Measurements from ENCODE around the gene ABLIM2.

ABLIM2 gene

DNA sequence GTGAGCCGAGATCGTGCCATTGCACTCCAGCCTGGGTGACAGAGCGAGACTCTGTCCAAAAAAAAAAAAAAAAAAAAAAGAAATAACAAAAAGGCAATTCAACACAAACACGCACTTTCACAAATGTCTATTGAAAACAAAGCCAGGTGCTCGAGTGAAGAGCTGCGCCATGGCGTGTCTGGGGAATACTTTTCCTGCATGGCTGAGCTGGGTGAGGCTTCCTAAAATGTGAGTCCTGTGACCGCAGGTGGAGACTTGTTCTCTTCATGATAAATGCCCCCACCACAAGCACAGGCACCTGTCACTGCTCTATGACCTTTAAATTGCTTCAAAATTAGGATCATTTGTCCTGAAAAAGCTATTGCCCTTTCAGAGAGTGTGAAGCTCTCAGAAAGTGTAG lies 4.0 kb upstream of the ABLIM2 start (continued):
- TF ChIP-seq PATZ1 (CRISPR knock-in tag; IDR thresholded peaks at IDR 0.05; ENCODE audit: borderline replicate concordance): no peak
- TF ChIP-seq SNAI2 (CRISPR knock-in tag; IDR thresholded peaks at IDR 0.05): no peak
- TF ChIP-seq TOX (CRISPR knock-in tag; IDR thresholded peaks at IDR 0.05; ENCODE audit: borderline replicate concordance): no peak
- no peak for TF ChIP-seq BACH2 (CRISPR knock-in tag; IDR thresholded peaks at IDR 0.05; ENCODE audit: borderline replicate concordance)
- no peak for TF ChIP-seq ZFP30 (CRISPR knock-in tag; IDR thresholded peaks at IDR 0.05)

GRCh38 chr4:8160572-8160971 lies 2.0 kb upstream of the ABLIM2 start:
- no peak for TF ChIP-seq ZFP3 (CRISPR knock-in tag; IDR thresholded peaks at IDR 0.05)
- no peak for TF ChIP-seq RARB (CRISPR knock-in tag; IDR thresholded peaks at IDR 0.05)
- TF ChIP-seq, protein P1, sequence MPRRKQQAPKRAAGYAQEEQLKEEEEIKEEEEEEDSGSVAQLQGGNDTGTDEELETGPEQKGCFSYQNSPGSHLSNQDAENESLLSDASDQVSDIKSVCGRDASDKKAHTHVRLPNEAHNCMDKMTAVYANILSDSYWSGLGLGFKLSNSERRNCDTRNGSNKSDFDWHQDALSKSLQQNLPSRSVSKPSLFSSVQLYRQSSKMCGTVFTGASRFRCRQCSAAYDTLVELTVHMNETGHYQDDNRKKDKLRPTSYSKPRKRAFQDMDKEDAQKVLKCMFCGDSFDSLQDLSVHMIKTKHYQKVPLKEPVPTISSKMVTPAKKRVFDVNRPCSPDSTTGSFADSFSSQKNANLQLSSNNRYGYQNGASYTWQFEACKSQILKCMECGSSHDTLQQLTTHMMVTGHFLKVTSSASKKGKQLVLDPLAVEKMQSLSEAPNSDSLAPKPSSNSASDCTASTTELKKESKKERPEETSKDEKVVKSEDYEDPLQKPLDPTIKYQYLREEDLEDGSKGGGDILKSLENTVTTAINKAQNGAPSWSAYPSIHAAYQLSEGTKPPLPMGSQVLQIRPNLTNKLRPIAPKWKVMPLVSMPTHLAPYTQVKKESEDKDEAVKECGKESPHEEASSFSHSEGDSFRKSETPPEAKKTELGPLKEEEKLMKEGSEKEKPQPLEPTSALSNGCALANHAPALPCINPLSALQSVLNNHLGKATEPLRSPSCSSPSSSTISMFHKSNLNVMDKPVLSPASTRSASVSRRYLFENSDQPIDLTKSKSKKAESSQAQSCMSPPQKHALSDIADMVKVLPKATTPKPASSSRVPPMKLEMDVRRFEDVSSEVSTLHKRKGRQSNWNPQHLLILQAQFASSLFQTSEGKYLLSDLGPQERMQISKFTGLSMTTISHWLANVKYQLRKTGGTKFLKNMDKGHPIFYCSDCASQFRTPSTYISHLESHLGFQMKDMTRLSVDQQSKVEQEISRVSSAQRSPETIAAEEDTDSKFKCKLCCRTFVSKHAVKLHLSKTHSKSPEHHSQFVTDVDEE (CRISPR knock-in tag; IDR thresholded peaks at IDR 0.05): no peak
- TF ChIP-seq ZNF565 (CRISPR knock-in tag; conservative IDR thresholded peaks at IDR 0.05; ENCODE audit: low read depth): no peak
- TF ChIP-seq TCF4 (CRISPR knock-in tag; IDR thresholded peaks at IDR 0.05; ENCODE audit: borderline replicate concordance): no peak
- TF ChIP-seq ZFP30 (CRISPR knock-in tag; IDR thresholded peaks at IDR 0.05): no peak
- no peak for TF ChIP-seq ZNF8 (CRISPR knock-in tag; IDR thresholded peaks at IDR 0.05)
- TF ChIP-seq PATZ1 (CRISPR knock-in tag; IDR thresholded peaks at IDR 0.05; ENCODE audit: borderline replicate concordance): no peak
- no peak for TF ChIP-seq ZNF70 (CRISPR knock-in tag; IDR thresholded peaks at IDR 0.05)
- no peak for TF ChIP-seq GLIS3 (CRISPR knock-in tag; IDR thresholded peaks at IDR 0.05)
- TF ChIP-seq CSRNP3 (CRISPR knock-in tag; IDR thresholded peaks at IDR 0.05): no peak
- TF ChIP-seq ISL1 (CRISPR knock-in tag; IDR thresholded peaks at IDR 0.05): no peak
- no peak for TF ChIP-seq ZC3H10 (CRISPR knock-in tag; IDR thresholded peaks at IDR 0.05)
- TF ChIP-seq CSDC2 (CRISPR knock-in tag; IDR thresholded peaks at IDR 0.05): no peak
- TF ChIP-seq ESRRG (CRISPR knock-in tag; IDR thresholded peaks at IDR 0.05): no peak
- TF ChIP-seq, protein P2, sequence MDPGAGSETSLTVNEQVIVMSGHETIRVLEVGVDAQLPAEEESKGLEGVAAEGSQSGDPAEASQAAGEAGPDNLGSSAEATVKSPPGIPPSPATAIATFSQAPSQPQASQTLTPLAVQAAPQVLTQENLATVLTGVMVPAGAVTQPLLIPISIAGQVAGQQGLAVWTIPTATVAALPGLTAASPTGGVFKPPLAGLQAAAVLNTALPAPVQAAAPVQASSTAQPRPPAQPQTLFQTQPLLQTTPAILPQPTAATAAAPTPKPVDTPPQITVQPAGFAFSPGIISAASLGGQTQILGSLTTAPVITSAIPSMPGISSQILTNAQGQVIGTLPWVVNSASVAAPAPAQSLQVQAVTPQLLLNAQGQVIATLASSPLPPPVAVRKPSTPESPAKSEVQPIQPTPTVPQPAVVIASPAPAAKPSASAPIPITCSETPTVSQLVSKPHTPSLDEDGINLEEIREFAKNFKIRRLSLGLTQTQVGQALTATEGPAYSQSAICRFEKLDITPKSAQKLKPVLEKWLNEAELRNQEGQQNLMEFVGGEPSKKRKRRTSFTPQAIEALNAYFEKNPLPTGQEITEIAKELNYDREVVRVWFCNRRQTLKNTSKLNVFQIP (CRISPR knock-in tag; IDR thresholded peaks at IDR 0.05; ENCODE audit: borderline replicate concordance, low read depth): no peak
- TF ChIP-seq BACH2 (CRISPR knock-in tag; IDR thresholded peaks at IDR 0.05; ENCODE audit: borderline replicate concordance): no peak
- TF ChIP-seq ARNTL (CRISPR knock-in tag; IDR thresholded peaks at IDR 0.05; ENCODE audit: borderline replicate concordance, low read depth): no peak
- no peak for ATAC-seq

DNA sequence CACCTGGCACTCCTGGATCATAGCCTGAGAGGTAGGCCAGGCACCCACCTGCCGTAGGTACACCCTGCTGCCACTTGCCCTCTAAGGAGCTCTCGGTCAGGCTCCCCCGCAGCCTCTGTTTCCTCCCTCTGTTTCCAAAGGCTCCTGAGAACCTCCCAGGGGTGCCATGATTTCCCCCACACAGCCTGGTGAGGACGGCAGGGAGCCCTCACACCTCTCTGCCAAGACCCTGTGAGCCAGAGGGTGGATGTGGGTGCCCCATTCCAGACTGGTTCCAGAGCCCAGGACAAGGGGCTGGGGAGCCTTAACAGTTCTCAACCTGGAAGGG lies 1.6 kb upstream of the ABLIM2 start:
- TF ChIP-seq PPARA (CRISPR knock-in tag; IDR thresholded peaks at IDR 0.05; ENCODE audit: borderline replicate concordance) (no peak), TOX (CRISPR knock-in tag; IDR thresholded peaks at IDR 0.05; ENCODE audit: borderline replicate concordance) (no peak), ZC3H10 (CRISPR knock-in tag; IDR thresholded peaks at IDR 0.05) (no peak), BACH2 (CRISPR knock-in tag; IDR thresholded peaks at IDR 0.05; ENCODE audit: borderline replicate concordance) (no peak), ESRRG (CRISPR knock-in tag; IDR thresholded peaks at IDR 0.05) (no peak), ZFP3 (CRISPR knock-in tag; IDR thresholded peaks at IDR 0.05) (no peak), OSR1 (CRISPR knock-in tag; IDR thresholded peaks at IDR 0.05) (no peak), SNAI2 (CRISPR knock-in tag; IDR thresholded peaks at IDR 0.05) (no peak)
- TF ChIP-seq, protein P3, sequence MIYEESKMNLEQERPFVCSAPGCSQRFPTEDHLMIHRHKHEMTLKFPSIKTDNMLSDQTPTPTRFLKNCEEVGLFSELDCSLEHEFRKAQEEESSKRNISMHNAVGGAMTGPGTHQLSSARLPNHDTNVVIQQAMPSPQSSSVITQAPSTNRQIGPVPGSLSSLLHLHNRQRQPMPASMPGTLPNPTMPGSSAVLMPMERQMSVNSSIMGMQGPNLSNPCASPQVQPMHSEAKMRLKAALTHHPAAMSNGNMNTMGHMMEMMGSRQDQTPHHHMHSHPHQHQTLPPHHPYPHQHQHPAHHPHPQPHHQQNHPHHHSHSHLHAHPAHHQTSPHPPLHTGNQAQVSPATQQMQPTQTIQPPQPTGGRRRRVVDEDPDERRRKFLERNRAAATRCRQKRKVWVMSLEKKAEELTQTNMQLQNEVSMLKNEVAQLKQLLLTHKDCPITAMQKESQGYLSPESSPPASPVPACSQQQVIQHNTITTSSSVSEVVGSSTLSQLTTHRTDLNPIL (CRISPR knock-in tag; IDR thresholded peaks at IDR 0.05; ENCODE audit: low read depth): no peak
- TF ChIP-seq, protein P1 (CRISPR knock-in tag; IDR thresholded peaks at IDR 0.05): no peak
- ATAC-seq: no peak

Data from SK-N-SH treated with all-trans-retinoic acid at 6 μM for 48 hours (cell line).